Measurements from ENCODE around the gene DIP2B. TPM values are rescaled to one million over a fixed set of nuclear protein-coding genes. Genes with fewer than 3 reads are reported as not detected.

DIP2B gene
- total RNA-seq, 3 donors from 2014 or later (not counting 1 experiment from before 2014, with no cell fraction given): 17.2 to 23.2 (median 22.2) TPM

DNA sequence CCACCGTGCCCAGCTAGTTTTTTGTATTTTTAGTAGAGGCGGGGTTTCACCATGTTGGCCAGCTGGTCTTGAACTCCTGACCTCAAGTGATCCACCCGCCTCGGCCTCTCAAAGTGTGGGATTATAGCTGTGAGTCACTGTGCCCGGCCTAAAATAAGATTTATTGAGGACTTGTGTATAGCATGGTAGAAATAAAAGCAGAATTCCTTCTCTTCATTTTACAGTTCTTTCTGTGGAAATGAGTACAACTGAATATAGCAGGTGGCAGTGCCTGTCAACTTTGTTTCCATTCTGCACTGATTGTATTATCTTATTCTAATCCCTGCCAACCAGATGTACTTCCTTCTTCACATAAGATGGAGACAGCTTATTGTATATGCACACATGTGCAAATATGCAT, 41.0 kb downstream of the DIP2B start:
- ATAC-seq (no peak), DNase-seq (no peak)
- Mint-ChIP-seq H3K4me1 (peaks cover 8 to 23% of the 10 kb centered on the region in 2 donors), H3K4me3 (no peak overlapping the region), H3K27ac (no peak overlapping the region), H3K27me3 (ENCODE audit: low read depth in 2 of 2) (no peaks in the 10 kb centered on the region), H3K9me3 (no peaks in the 10 kb centered on the region), H3K36me3 (no peaks in the 10 kb centered on the region)
- Histone ChIP-seq H3K4me1 (ENCODE audit: control insufficient read depth, insufficient read depth, low read length) (no peaks in the 10 kb centered on the region), H3K9me3 (ENCODE audit: control insufficient read depth, insufficient read depth, low read length) (no peaks in the 10 kb centered on the region), H3K4me3 (ENCODE audit: low read length) (no peak overlapping the region), H3K27ac (ENCODE audit: low read length) (no peak overlapping the region), H3K27me3 (ENCODE audit: control insufficient read depth, insufficient read depth, low read length) (no peaks in the 10 kb centered on the region), H3K36me3 (ENCODE audit: control insufficient read depth, insufficient read depth, low read length) (no peaks in the 10 kb centered on the region)
- WGBS (ENCODE audit: insufficient coverage): 95% methylated on average over 5 of the region's 5 CpGs
- intact Hi-C loops (cut with micrococcal nuclease): no loop called here
- TF ChIP-seq, protein P1, sequence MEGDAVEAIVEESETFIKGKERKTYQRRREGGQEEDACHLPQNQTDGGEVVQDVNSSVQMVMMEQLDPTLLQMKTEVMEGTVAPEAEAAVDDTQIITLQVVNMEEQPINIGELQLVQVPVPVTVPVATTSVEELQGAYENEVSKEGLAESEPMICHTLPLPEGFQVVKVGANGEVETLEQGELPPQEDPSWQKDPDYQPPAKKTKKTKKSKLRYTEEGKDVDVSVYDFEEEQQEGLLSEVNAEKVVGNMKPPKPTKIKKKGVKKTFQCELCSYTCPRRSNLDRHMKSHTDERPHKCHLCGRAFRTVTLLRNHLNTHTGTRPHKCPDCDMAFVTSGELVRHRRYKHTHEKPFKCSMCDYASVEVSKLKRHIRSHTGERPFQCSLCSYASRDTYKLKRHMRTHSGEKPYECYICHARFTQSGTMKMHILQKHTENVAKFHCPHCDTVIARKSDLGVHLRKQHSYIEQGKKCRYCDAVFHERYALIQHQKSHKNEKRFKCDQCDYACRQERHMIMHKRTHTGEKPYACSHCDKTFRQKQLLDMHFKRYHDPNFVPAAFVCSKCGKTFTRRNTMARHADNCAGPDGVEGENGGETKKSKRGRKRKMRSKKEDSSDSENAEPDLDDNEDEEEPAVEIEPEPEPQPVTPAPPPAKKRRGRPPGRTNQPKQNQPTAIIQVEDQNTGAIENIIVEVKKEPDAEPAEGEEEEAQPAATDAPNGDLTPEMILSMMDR (IDR thresholded peaks at IDR 0.05): no peak

DNA sequence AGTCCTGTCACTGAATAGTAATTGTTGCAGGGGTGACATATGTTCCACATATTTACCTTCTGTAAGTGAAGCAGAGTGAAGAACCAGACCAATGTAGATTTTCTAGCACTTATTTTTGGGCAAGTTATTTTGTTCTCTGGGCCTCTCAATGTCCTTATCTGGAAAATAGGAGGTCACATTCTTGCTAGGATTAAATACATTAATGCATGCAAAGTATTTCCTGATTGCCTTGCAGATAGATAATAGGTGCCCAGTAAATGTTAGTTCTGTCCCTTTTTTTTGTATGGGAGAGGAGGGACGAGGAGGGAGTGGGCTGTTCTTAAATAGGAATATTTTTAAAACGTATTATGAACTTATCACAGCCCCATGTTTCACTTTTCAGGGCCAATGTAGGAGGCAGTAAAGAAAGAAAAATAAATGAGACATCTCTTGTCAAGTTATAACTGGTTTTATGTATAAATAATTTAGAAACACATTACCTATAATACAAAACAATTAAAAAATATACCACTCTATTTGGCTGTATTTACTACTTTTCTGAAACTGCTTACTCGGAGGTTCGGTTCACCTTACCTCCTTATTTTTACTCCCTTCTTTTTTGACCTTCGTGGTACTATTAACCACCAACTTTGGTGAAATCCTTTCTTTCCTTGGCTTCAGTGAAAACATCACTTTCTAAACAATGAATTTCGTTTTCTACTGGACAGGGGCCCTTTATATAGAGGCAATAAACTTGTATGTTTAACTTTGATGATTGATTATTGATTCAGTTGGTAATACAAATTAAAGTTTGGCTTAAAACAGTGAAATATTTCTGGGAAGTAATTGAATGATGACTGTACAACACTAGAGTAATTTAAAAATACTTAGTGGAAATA, 41.9 kb downstream of the DIP2B start:
- TF ChIP-seq, protein P1 (IDR thresholded peaks at IDR 0.05): no peak
- ATAC-seq (no peak), DNase-seq (no peak)
- Histone ChIP-seq H3K4me1 (ENCODE audit: control insufficient read depth, insufficient read depth, low read length) (no peaks in the 10 kb centered on the region), H3K27me3 (ENCODE audit: control insufficient read depth, insufficient read depth, low read length) (no peaks in the 10 kb centered on the region), H3K36me3 (ENCODE audit: control insufficient read depth, insufficient read depth, low read length) (no peaks in the 10 kb centered on the region), H3K9me3 (ENCODE audit: control insufficient read depth, insufficient read depth, low read length) (no peaks in the 10 kb centered on the region), H3K27ac (ENCODE audit: low read length) (no peak overlapping the region), H3K4me3 (ENCODE audit: low read length) (no peak overlapping the region)
- Mint-ChIP-seq H3K4me1 (peaks cover 12 to 23% of the 10 kb centered on the region in 2 donors), H3K9me3 (no peaks in the 10 kb centered on the region), H3K27ac (no peak overlapping the region), H3K36me3 (no peaks in the 10 kb centered on the region), H3K27me3 (ENCODE audit: low read depth in 2 of 2) (no peaks in the 10 kb centered on the region), H3K4me3 (no peak overlapping the region)
- WGBS (ENCODE audit: insufficient coverage): 93% methylated on average over 3 of the region's 6 CpGs
- intact Hi-C loops (cut with micrococcal nuclease): no loop called here

DNA sequence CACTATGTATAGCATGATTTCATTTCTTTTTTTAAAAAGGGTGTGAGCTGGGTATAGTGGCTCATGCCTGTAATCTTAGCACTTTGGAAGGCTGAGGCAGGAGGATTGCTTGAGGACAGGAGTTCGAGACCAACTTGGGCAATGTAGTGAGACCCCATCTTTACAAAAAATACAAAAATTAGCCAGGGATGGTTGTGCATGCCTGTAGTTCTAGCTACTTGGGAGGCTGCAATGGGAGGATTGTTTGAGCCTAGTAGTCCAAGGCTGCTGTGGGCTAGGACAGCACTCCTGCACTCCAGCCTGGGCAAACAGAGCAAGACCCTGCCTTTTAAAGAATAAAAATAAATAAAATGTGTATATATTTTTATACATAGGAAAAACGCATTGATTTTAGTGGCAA, 43.0 kb downstream of the DIP2B start:
- Mint-ChIP-seq H3K36me3 (no peaks in the 10 kb centered on the region), H3K4me3 (no peak overlapping the region), H3K4me1 (peaks cover 17 to 20% of the 10 kb centered on the region in 2 donors), H3K9me3 (no peaks in the 10 kb centered on the region), H3K27me3 (ENCODE audit: low read depth in 2 of 2) (no peaks in the 10 kb centered on the region), H3K27ac (no peak overlapping the region)
- WGBS (ENCODE audit: insufficient coverage): no CpG with 5 or more reads among the region's 2 CpGs
- Histone ChIP-seq H3K9me3 (ENCODE audit: control insufficient read depth, insufficient read depth, low read length) (no peaks in the 10 kb centered on the region), H3K27me3 (ENCODE audit: control insufficient read depth, insufficient read depth, low read length) (no peaks in the 10 kb centered on the region), H3K4me1 (ENCODE audit: control insufficient read depth, insufficient read depth, low read length) (no peaks in the 10 kb centered on the region), H3K27ac (ENCODE audit: low read length) (no peak overlapping the region), H3K36me3 (ENCODE audit: control insufficient read depth, insufficient read depth, low read length) (no peaks in the 10 kb centered on the region), H3K4me3 (ENCODE audit: low read length) (no peak overlapping the region)
- DNase-seq (no peak), ATAC-seq (no peak)
- TF ChIP-seq, protein P1 (IDR thresholded peaks at IDR 0.05): no peak
- intact Hi-C loops (cut with micrococcal nuclease): no loop called here

Measured in natural killer cell (primary cell).